Trophoblast cell (in vitro differentiated cells and primary cell): ENCODE measurements around the gene FEV.

Experiments
- DNase-seq, 2 donors: peaks; one replicate each; pipeline ENCODE4 v3.0.0-alpha.2; 2016
- H2AFZ ChIP-seq: 2 replicates; pipeline ENCODE4 v1.6.1; 2013; ENCODE audit warnings: low read length, moderate library complexity, mild to moderate bottlenecking; ENCODE audit not compliant: insufficient read depth, poor library complexity
- H2AK5ac ChIP-seq: 2 replicates; pipeline ENCODE4 v1.6.1; 2013; ENCODE audit warnings: mild to moderate bottlenecking, low read length
- H2BK120ac ChIP-seq: 2 replicates; pipeline ENCODE4 v1.6.1; 2013; ENCODE audit warnings: low read length, mild to moderate bottlenecking, moderate library complexity; ENCODE audit not compliant: insufficient read depth, poor library complexity
- H2BK12ac ChIP-seq: 2 replicates; pipeline ENCODE4 v1.6.1; 2013; ENCODE audit warnings: mild to moderate bottlenecking, low read length, moderate library complexity
- H2BK5ac ChIP-seq: 2 replicates; pipeline ENCODE4 v1.6.1; 2013; ENCODE audit warnings: low read length, low read depth, moderate library complexity, mild to moderate bottlenecking; ENCODE audit not compliant: poor library complexity
- H3K14ac ChIP-seq: 2 replicates; pipeline ENCODE4 v1.6.1; 2013; ENCODE audit warnings: mild to moderate bottlenecking, low read length
- H3K18ac ChIP-seq: 2 replicates; pipeline ENCODE4 v1.6.1; 2013; ENCODE audit warnings: mild to moderate bottlenecking, low read length
- H3K23ac ChIP-seq: 2 replicates; pipeline ENCODE4 v1.6.1; 2013; ENCODE audit warnings: low read length
- H3K27ac ChIP-seq: 2 replicates; pipeline ENCODE4 v1.5.1; 2013; ENCODE audit warnings: low read depth, mild to moderate bottlenecking, inconsistent platforms, low read length, moderate library complexity
- H3K27me3 ChIP-seq: 2 replicates; pipeline ENCODE4 v1.6.1; 2013; ENCODE audit warnings: inconsistent platforms, mild to moderate bottlenecking, low read length, moderate library complexity; ENCODE audit not compliant: insufficient read depth
- H3K36me3 ChIP-seq, 2 experiments: 1 replicate in 1 of 2; 2 replicates in 1 of 2; pipeline ENCODE4 v1.6.1; 2013; ENCODE audit warnings: low read length in 2 of 2, mild to moderate bottlenecking in 2 of 2, moderate library complexity in 1 of 2; ENCODE audit not compliant: insufficient read depth in 2 of 2, control insufficient read depth in 1 of 2
- H3K4ac ChIP-seq: 2 replicates; pipeline ENCODE4 v1.6.1; 2013; ENCODE audit warnings: low read depth, mild to moderate bottlenecking, low read length, moderate library complexity
- H3K4me1 ChIP-seq, 2 experiments: 1 replicate in 1 of 2; 2 replicates in 1 of 2; pipeline ENCODE4 v1.6.1; 2013; ENCODE audit warnings: low read length in 2 of 2, mild to moderate bottlenecking in 2 of 2, moderate library complexity in 1 of 2; ENCODE audit not compliant: insufficient read depth in 2 of 2, control insufficient read depth in 1 of 2
- H3K4me2 ChIP-seq: 2 replicates; pipeline ENCODE4 v1.6.1; 2013; ENCODE audit warnings: inconsistent platforms, mild to moderate bottlenecking, low read length, moderate library complexity
- H3K4me3 ChIP-seq: 2 replicates; pipeline ENCODE4 v1.5.1; 2013; ENCODE audit warnings: mild to moderate bottlenecking, low read depth, low read length, inconsistent platforms
- H3K79me1 ChIP-seq: one replicate; pipeline ENCODE4 v1.6.1; 2013; ENCODE audit warnings: low read length
- H3K79me2 ChIP-seq: 2 replicates; pipeline ENCODE4 v1.6.1; 2013; ENCODE audit warnings: low read length, mild to moderate bottlenecking; ENCODE audit not compliant: control insufficient read depth, insufficient read depth, poor library complexity
- H3K9ac ChIP-seq: 2 replicates; pipeline ENCODE4 v1.6.1; 2013; ENCODE audit warnings: mild to moderate bottlenecking, low read length
- H3K9me3 ChIP-seq: 2 replicates; pipeline ENCODE4 v1.6.1; 2013; ENCODE audit warnings: low read depth, mild to moderate bottlenecking, control low read depth, inconsistent platforms, low read length; ENCODE audit not compliant: insufficient read depth
- H4K12ac ChIP-seq: 2 replicates; pipeline ENCODE4 v1.6.1; 2013; ENCODE audit warnings: low read depth, mild to moderate bottlenecking, low read length, moderate library complexity
- H4K8ac ChIP-seq: 2 replicates; pipeline ENCODE4 v1.6.1; 2013; ENCODE audit warnings: low read depth, mild to moderate bottlenecking, low read length, moderate library complexity
- H4K91ac ChIP-seq: one replicate; pipeline ENCODE4 v1.6.1; 2013; ENCODE audit warnings: low read depth, mild to moderate bottlenecking, low read length, moderate library complexity
- WGBS: extraction: QIAGEN DNeasy Blood & Tissue Kit; methylation state at CpG from one replicate; pipeline ENCODE4 v1.1.7; 2013; ENCODE audit warnings: missing lambda C conversion rate; ENCODE audit not compliant: insufficient read length, insufficient coverage; ENCODE audit errors: extremely low coverage; 5-methylcytosine and 5-hydroxymethylcytosine counted together

FEV gene

DNA sequence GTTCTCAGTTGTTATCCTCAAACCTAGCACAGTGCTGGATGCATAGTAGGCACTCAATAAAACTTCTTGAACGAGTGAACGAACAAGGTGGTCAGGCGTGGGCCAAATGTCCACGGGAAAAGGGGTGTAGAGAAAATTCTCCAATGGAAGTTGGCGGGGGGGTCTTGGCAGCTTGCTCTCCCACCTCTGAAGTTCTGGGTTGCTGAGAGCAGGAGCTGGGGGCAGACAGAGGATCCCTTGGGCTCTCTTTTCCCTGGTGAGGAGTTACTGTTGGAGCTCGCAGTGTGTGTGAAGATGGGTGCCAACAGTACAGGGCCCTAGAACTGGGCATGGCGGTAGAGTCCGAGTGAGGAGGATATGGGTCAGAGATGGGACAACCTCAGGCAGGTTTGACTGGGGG is 10.6 kb upstream of the FEV start:
- Histone ChIP-seq H3K79me1 (no peaks in the 10 kb centered on the region), H3K27ac (no peak overlapping the region), H3K4me1 (peaks cover 13 to 26% of the 10 kb centered on the region in 2 experiments), H4K8ac (no peak overlapping the region), H3K14ac (no peak overlapping the region), H2AFZ (no peak overlapping the region), H4K12ac (no peak overlapping the region), H4K91ac (no peak overlapping the region), H3K27me3 (peaks cover 63% of the 10 kb centered on the region), H3K4me2 (no peak overlapping the region), H2BK5ac (no peak overlapping the region), H3K18ac (no peak overlapping the region), H2BK120ac (no peak overlapping the region), H3K4me3 (no peak overlapping the region), H3K36me3 (no peaks in the 10 kb centered on the region), H3K9me3 (peaks cover 16% of the 10 kb centered on the region), H3K23ac (no peak overlapping the region), H3K79me2 (no peaks in the 10 kb centered on the region), H3K4ac (no peak overlapping the region), H3K9ac (no peak overlapping the region), H2BK12ac (no peak overlapping the region), H2AK5ac (no peak overlapping the region)
- no CpG with 5 or more reads among the region's 8 CpGs for WGBS
- no peak for DNase-seq

DNA sequence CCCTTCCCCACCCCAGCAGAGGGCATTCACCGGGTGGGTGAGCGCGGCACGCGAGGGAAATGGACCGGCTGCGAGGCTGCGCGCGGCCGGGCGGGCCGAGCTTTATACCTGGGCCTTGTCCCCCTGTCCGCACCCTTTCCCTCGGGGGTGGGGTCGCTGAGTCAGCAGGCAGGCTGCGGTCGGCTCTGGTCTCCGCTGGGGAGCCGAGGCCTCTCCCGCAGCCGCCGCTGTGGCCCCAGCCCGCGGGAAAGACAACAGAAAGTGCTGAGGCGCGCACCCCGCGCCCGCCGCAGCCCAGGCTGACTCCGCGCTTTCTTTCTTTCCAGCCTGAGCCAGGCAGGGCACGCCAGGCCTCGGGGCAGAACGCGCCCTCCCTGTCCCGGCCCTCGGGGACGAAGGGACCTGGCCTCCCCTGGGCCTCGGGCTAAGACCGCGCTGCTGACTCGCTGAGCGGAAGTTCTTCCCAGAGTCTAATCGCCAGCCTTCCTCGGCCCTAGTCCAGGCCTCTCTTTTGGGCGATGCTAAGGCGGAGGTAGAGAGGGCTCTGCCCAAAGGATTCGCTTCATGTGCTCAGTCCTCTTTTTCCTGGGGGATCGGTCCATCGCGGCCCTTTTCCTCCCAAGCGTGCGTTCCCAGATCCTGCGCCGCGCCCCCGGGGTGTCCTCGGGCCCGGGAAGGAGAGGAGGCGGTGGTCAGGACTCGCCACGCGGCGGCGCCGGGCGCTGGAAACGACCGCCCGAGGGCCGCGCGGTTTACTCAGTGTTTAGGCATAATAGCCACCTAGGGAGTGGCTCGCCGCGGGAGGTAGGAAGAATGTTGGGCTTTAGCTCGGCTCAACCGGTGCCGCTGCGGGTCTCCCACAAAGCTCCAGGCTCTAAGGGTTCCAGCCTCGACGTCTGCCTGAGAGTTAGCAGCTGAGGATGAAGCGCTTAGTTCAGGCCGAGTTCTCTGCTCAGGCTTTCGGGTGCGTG is 8.6 kb upstream of the FEV start, which contains the start of gene CRYBA2:
Gene CRYBA2 (minus strand): TSS at position 78 of the 971 bp plus-strand sequence. CDS start 246 bp downstream, outside the sequence.
- DNase-seq: peak; percentile 30 to 58
- no peak within 1 kb of the TSS for H3K4me3 ChIP-seq
- H3K4ac ChIP-seq: no peak within 1 kb of the TSS
- H3K79me1 ChIP-seq: no peaks in the 10 kb centered on the region
- H2BK120ac ChIP-seq: no peak within 1 kb of the TSS
- peaks cover 9 to 16% of the 10 kb centered on the region in 2 experiments for H3K4me1 ChIP-seq
- H2BK5ac ChIP-seq: no peak within 1 kb of the TSS
- peaks cover 71% of the 10 kb centered on the region for H3K27me3 ChIP-seq
- H3K9ac ChIP-seq: no peak within 1 kb of the TSS
- H4K91ac ChIP-seq: no peak within 1 kb of the TSS
- no peak within 1 kb of the TSS for H3K14ac ChIP-seq
- H2AK5ac ChIP-seq: no peak within 1 kb of the TSS
- H3K79me2 ChIP-seq: no peaks in the 10 kb centered on the region
- H2BK12ac ChIP-seq: no peak within 1 kb of the TSS
- WGBS: no CpG with 5 or more reads among the region's 88 CpGs
- H4K12ac ChIP-seq: no peak within 1 kb of the TSS
- peaks cover 18% of the 10 kb centered on the region for H3K9me3 ChIP-seq
- H3K23ac ChIP-seq: no peak within 1 kb of the TSS
- H3K18ac ChIP-seq: no peak within 1 kb of the TSS
- no peak within 1 kb of the TSS for H2AFZ ChIP-seq
- H4K8ac ChIP-seq: no peak within 1 kb of the TSS
- H3K36me3 ChIP-seq: no peaks in the 10 kb centered on the region
- peak within 1 kb of the TSS; percentile 60 for H3K4me2 ChIP-seq
- no peak within 1 kb of the TSS for H3K27ac ChIP-seq

DNA sequence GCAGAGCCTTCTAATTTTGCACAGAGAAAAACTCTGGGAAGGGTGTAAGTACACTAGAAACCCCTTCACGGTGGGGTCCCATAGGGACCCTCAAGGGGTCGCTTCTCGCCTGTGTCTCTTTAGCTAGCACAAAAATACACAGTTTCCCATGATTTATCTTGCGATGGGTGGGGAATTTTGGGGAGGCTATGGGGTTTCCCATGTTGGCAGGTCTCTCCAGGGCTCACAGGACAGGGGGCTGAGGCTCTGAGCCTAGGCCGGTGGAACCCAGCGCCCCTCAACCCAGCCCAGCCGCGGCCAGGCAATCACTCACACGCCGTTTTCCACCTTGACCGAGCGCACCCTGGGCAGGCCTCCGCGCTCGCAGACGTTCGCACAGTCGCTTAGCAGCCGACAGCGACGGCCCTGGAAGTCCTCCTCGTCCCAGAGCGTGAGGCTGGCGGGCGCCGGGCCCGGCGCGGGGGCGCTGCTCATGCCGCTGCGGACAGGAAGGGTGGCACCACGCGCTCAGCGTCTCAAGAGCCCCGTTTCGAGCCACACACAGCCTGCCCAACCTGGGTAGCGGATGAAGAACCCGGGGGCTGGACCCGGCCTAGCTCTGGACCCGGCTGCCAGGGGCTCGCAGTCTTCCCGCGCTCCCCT is 7.8 kb upstream of the FEV start:
- no CpG with 5 or more reads among the region's 44 CpGs for WGBS
- H3K4me3 ChIP-seq: no peak overlapping the region
- no peaks in the 10 kb centered on the region for H3K79me2 ChIP-seq
- no peak overlapping the region for H3K27ac ChIP-seq
- H3K14ac ChIP-seq: no peak overlapping the region
- peaks cover 77% of the 10 kb centered on the region for H3K27me3 ChIP-seq
- no peak for DNase-seq
- no peak overlapping the region for H4K12ac ChIP-seq
- H4K8ac ChIP-seq: no peak overlapping the region
- peaks cover 19% of the 10 kb centered on the region for H3K9me3 ChIP-seq
- H3K36me3 ChIP-seq: no peaks in the 10 kb centered on the region
- no peak overlapping the region for H3K4ac ChIP-seq
- H2BK5ac ChIP-seq: no peak overlapping the region
- peak overlapping the region; percentile 60 for H3K4me2 ChIP-seq
- H2BK12ac ChIP-seq: no peak overlapping the region
- H3K23ac ChIP-seq: no peak overlapping the region
- H4K91ac ChIP-seq: no peak overlapping the region
- H3K4me1 ChIP-seq: peaks cover 9 to 16% of the 10 kb centered on the region in 2 experiments
- no peaks in the 10 kb centered on the region for H3K79me1 ChIP-seq
- no peak overlapping the region for H2BK120ac ChIP-seq
- H2AFZ ChIP-seq: no peak overlapping the region
- H3K9ac ChIP-seq: no peak overlapping the region
- no peak overlapping the region for H3K18ac ChIP-seq
- H2AK5ac ChIP-seq: no peak overlapping the region

DNA sequence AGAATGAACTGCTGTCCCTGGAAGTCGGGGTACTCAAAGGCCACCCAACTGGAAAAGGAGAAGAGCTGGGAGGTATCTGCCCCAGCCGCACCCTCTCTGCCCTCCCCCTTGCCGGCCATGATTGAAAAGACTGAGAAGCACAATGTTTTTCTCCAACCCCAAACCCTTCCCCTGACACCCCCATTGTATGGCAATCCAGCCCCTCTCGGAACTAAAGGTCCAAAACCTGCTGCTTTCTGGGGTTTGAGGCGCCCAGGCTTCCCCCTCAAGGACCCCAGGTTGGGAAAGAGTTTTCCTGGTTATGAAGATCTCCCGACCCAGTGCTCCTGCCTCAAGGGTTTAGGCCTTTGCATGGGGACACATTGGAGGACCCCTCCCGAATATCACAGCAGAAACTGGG is 7.2 kb upstream of the FEV start:
- Histone ChIP-seq H4K8ac (no peak overlapping the region), H3K79me1 (no peaks in the 10 kb centered on the region), H3K4me3 (no peak overlapping the region), H2AK5ac (no peak overlapping the region), H3K4me1 (peaks cover 9 to 16% of the 10 kb centered on the region in 2 experiments), H3K27ac (no peak overlapping the region), H2BK5ac (no peak overlapping the region), H2AFZ (no peak overlapping the region), H3K79me2 (no peaks in the 10 kb centered on the region), H3K27me3 (peaks cover 81% of the 10 kb centered on the region), H2BK12ac (no peak overlapping the region), H3K36me3 (no peaks in the 10 kb centered on the region), H3K9me3 (peaks cover 19% of the 10 kb centered on the region), H3K14ac (no peak overlapping the region), H4K91ac (no peak overlapping the region), H2BK120ac (no peak overlapping the region), H3K4me2 (no peak overlapping the region), H3K23ac (no peak overlapping the region), H3K9ac (no peak overlapping the region), H3K18ac (no peak overlapping the region), H4K12ac (no peak overlapping the region), H3K4ac (no peak overlapping the region)
- WGBS: no CpG with 5 or more reads among the region's 7 CpGs
- no peak for DNase-seq
